Neural progenitor cell (in vitro differentiated cells): ENCODE data around the gene PGAP3.

Experiments used
- EZH2phosphoT487 ChIP-seq: fragments of 200-600 bp; sonication (generic); IDR thresholded peaks from 2 replicates; pipeline ENCODE4 v1.6.1; 2017; ENCODE audit warnings: antibody characterized with exemption
- TF ChIP-seq, protein P1 (sequence below): fragments of 200-600 bp; sonication (generic); IDR thresholded peaks from 2 replicates; pipeline ENCODE4 v1.5.1; 2017; ENCODE audit warnings: antibody characterized with exemption, mild to moderate bottlenecking

DNA sequence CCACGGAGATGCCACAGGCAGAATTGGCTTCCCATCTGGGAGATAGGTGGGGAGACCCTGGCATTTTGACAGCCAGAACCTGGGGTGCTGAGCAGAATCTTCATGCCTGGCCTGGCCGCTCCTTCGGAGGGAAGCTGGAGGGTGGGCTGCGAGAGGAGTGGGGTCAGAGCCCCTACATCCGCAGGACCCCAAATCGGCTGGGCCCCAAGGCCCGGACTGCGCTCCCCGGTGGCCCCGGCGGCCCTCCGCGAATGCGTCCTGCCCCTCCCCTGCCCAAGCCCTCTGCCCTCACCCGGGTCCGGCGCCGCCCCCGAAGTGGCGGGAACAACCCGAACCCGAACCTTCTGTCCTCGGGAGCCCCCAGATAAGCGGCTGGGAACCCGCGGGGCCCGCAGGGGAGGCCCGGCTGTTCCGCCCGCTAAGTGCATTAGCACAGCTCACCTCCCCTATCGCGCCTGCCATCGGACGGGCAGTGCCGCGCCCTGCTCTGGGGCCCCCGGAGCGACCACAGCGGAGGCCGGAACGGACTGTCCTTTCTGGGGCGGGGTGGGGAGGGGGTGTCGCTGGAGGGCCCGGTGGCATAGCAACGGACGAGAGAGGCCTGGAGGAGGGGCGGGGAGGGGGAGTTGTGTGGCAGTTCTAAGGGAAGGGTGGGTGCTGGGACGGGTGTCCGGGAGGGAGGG lies 20.5 kb downstream of the PGAP3 start:
- TF ChIP-seq, protein P1, sequence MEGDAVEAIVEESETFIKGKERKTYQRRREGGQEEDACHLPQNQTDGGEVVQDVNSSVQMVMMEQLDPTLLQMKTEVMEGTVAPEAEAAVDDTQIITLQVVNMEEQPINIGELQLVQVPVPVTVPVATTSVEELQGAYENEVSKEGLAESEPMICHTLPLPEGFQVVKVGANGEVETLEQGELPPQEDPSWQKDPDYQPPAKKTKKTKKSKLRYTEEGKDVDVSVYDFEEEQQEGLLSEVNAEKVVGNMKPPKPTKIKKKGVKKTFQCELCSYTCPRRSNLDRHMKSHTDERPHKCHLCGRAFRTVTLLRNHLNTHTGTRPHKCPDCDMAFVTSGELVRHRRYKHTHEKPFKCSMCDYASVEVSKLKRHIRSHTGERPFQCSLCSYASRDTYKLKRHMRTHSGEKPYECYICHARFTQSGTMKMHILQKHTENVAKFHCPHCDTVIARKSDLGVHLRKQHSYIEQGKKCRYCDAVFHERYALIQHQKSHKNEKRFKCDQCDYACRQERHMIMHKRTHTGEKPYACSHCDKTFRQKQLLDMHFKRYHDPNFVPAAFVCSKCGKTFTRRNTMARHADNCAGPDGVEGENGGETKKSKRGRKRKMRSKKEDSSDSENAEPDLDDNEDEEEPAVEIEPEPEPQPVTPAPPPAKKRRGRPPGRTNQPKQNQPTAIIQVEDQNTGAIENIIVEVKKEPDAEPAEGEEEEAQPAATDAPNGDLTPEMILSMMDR: no peak
- peak; percentile 79 for TF ChIP-seq EZH2phosphoT487
